Small intestine (tissue), 7 donors: Measurements from ENCODE around the gene CMPK2. TPM values are rescaled to one million over a fixed set of nuclear protein-coding genes. Genes with fewer than 3 reads are reported as not detected.

Experiments
- DNase-seq, 2 donors: peaks; one replicate each; pipeline versions ENCODE4 v3.0.0 to v3.0.0-alpha.2; 2013
- FAIRE-seq: peaks from 2 replicates; lab custom pipeline; 2012; peaks lifted over from hg19 to GRCh38; lab: Jason Lieb, UNC
- H3K27ac ChIP-seq, 3 donors: one replicate each; pipeline ENCODE4 v1.5.1; 2013; ENCODE audit warnings: low read length in 2 of 3, mild to moderate bottlenecking in 2 of 3, control low read depth in 1 of 3, inconsistent platforms in 1 of 3, low read depth in 1 of 3, moderate library complexity in 1 of 3
- H3K27me3 ChIP-seq, 3 donors: one replicate each; pipeline ENCODE4 v1.6.1; 2013; ENCODE audit warnings: low read length in 3 of 3, inconsistent platforms in 1 of 3; ENCODE audit not compliant: control insufficient read depth in 3 of 3, insufficient read depth in 3 of 3
- H3K36me3 ChIP-seq, 3 donors: one replicate each; pipeline ENCODE4 v1.6.1; 2013; ENCODE audit warnings: low read length in 3 of 3, inconsistent platforms in 1 of 3, low read depth in 1 of 3, mild to moderate bottlenecking in 1 of 3, moderate library complexity in 1 of 3; ENCODE audit not compliant: control insufficient read depth in 3 of 3, insufficient read depth in 2 of 3
- H3K4me1 ChIP-seq, 3 donors: one replicate each; pipeline ENCODE4 v1.6.1; 2013; ENCODE audit warnings: low read length in 2 of 3, inconsistent platforms in 1 of 3, low read depth in 1 of 3, mild to moderate bottlenecking in 1 of 3, moderate library complexity in 1 of 3; ENCODE audit not compliant: control insufficient read depth in 3 of 3, insufficient read depth in 2 of 3
- H3K4me3 ChIP-seq, 3 donors: one replicate each; pipeline ENCODE4 v1.5.1; 2013; ENCODE audit warnings: low read length in 3 of 3, control low read depth in 1 of 3, inconsistent platforms in 1 of 3, low read depth in 1 of 3, mild to moderate bottlenecking in 1 of 3, moderate library complexity in 1 of 3
- H3K9me3 ChIP-seq, 2 donors: one replicate each; pipeline ENCODE4 v1.6.1; 2013; ENCODE audit warnings: low read depth in 1 of 2, low read length in 1 of 2; ENCODE audit not compliant: control insufficient read depth in 2 of 2, insufficient read depth in 1 of 2
- WGBS, 3 donors: extraction: QIAGEN DNeasy Blood & Tissue Kit; methylation state at CpG; one replicate each; pipeline ENCODE4 v1.1.7; 2013; 5-methylcytosine and 5-hydroxymethylcytosine counted together
- polyA plus RNA-seq, 4 donors: library from polyadenylated mRNA; stranded (reverse) in 3 of 4; unstranded in 1 of 4; fragments of 200-250 nt in 3 of 4; fragments of 120-200 nt in 1 of 4; gene quantifications; one replicate each; pipeline versions ENCODE4 v1.2.1 to v1.2.3, GENCODE V29; 2013
- donor health status: healthy with polysubstance abuse.
- donor health status: control.
- donor health status: control.
- donor health status: Bipolar disorder and iron deficiency.
- donor health status: healthy.

CMPK2 gene
- polyA plus RNA-seq, 4 donors = 5.5 to 11.0 (median 9.5) TPM

DNA sequence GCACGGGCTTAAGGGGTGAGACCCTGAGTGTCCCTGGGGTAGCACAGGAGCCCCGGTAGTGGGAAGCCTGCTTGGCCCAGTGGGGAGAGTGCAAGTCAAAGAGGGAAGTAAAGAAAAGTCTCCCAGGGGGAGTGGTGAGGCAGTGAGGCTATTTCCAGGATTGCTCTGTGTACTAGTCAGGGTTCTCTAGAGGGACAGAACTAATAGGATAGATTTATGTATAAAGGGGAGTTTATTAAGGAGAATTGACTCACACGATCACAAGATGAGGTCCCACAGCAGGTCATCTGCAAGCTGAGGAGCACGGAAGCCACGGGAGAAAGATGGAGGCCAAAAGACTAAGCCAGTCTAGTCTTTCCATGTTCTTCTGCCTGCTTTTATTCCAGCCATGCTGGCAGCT, 45.5 kb downstream of the CMPK2 start:
- no peak overlapping the region for H3K27ac ChIP-seq
- no peaks in the 10 kb centered on the region for H3K9me3 ChIP-seq
- no peaks in the 10 kb centered on the region for H3K4me1 ChIP-seq
- no peak for DNase-seq
- no peaks in the 10 kb centered on the region for H3K36me3 ChIP-seq
- no peak for FAIRE-seq
- 71 to 88% (median 78%) methylated on average over 5 of the region's 5 CpGs for WGBS, 3 donors
- H3K27me3 ChIP-seq = no peaks in the 10 kb centered on the region
- H3K4me3 ChIP-seq = no peak overlapping the region

DNA sequence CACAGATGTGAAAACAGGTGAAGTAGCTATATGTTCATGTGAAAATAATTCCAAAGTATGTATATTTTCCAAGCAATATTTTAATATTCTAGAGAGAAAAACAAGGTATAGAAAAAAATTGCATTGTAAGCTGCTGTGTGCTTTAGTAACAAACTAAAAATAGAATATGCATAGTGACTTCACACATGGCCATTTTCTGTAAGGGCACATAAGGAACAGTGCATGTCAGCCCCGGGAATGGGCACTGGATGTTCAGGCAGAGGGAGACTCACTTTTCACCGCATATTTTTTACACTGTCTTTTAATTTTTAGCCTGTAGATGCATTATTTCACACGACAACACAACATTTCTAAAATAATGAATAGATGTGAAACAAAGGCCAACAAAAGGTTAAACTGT, 46.0 kb downstream of the CMPK2 start:
- no peak overlapping the region for H3K4me3 ChIP-seq
- no peaks in the 10 kb centered on the region for H3K9me3 ChIP-seq
- H3K27me3 ChIP-seq = no peaks in the 10 kb centered on the region
- 79 to 88% (median 80%) methylated on average over 3 of the region's 3 CpGs for WGBS, 3 donors
- H3K4me1 ChIP-seq = no peaks in the 10 kb centered on the region
- H3K36me3 ChIP-seq = no peaks in the 10 kb centered on the region
- no peak overlapping the region for H3K27ac ChIP-seq
- FAIRE-seq = no peak
- DNase-seq = no peak

DNA sequence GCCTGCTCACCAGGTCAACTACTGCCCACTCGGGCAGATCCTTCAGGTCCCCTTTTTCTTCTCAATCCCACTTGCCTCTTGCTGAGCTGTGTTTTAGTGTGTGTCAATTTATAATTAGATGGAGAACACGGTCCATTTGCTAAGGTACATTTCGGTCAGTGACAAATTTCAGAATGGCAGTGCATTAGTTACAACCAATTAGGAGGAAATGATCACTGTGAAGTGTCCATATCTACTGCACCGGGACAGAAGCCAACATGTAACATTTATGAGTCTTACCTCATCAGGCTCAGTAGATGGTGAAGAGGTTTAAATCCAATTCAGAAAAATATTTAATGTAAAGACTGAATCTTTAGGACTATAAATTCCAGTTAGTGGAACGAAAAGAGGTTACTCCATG, 47.7 kb downstream of the CMPK2 start:
- no peak for DNase-seq
- no peak for FAIRE-seq
- Histone ChIP-seq H3K27ac (no peak overlapping the region), H3K27me3 (no peaks in the 10 kb centered on the region), H3K9me3 (no peaks in the 10 kb centered on the region), H3K4me3 (no peak overlapping the region), H3K4me1 (no peaks in the 10 kb centered on the region), H3K36me3 (no peaks in the 10 kb centered on the region)
- 59 to 82% (median 68%) methylated on average over 5 of the region's 5 CpGs for WGBS, 3 donors

DNA sequence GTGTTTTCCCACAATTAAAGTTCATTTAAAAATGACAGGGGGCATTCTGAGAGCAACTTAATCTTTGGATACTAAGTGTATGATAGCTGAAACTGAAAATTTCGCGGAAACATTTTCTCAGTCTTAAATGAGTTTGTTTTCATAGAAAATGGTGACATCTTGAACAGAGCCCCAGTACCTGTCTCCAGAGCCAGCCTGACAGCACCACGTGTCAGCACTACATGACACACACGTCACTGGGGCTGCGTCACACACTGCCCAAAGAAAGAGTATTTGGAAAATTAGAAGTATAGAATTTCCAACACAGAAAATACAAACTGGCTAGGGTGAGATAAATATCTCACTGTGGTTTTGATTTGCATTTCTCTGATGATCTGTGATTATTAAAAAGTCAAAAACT, 50.8 kb downstream of the CMPK2 start:
- H3K27me3 ChIP-seq = no peaks in the 10 kb centered on the region
- no peaks in the 10 kb centered on the region for H3K9me3 ChIP-seq
- no peaks in the 10 kb centered on the region for H3K36me3 ChIP-seq
- H3K4me3 ChIP-seq = no peak overlapping the region
- no peak for DNase-seq
- H3K27ac ChIP-seq = no peak overlapping the region
- H3K4me1 ChIP-seq = no peaks in the 10 kb centered on the region
- WGBS, 3 donors = 90 to 94% (median 91%) methylated on average over 5 of the region's 5 CpGs
- FAIRE-seq = no peak

DNA sequence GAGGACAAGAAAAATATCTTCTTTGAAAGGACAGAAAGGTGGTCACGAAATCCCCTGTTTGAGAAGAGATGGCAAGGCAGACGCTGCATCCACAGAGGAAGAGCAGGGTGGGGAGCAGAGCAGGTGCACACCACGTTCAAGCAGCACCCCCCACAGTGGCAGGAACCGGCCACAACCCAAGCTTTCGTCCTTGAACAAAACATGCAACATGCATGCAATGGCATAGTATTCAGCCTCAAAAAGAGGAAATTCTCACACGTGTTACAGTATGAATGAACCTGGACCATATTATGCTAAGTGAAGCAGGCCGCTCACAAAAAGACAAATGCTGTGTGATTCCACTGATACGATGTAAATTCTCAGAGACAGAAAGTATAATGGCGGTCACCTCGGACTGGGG, 51.4 kb downstream of the CMPK2 start:
- Histone ChIP-seq H3K9me3 (no peaks in the 10 kb centered on the region), H3K27ac (no peak overlapping the region), H3K36me3 (no peaks in the 10 kb centered on the region), H3K27me3 (no peaks in the 10 kb centered on the region), H3K4me3 (no peak overlapping the region), H3K4me1 (no peaks in the 10 kb centered on the region)
- DNase-seq (no peak), FAIRE-seq (no peak)
- WGBS, 3 donors = 83 to 89% (median 88%) methylated on average over 10 of the region's 10 CpGs

DNA sequence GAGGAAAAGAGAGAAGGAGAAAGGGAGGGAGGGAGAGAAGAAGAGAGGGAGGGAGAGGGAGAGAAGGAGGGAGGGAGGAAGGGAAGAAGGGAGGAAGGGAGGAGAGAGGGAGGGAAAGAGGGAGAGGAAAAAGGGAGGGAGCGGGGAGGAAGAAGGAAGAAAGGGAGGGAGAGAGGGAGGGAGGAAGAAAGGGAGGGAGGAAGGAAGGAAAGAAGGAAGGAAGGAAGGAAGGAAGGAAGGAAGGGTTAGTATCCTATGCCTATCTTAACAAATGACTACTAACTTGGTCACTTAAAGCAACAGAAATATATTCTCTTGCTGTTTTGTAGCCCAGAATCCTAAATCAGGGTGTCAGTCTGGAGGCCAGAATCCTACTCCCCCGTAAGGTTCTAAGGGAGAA, 52.1 kb downstream of the CMPK2 start:
- Histone ChIP-seq H3K4me1 (no peaks in the 10 kb centered on the region), H3K27me3 (no peaks in the 10 kb centered on the region), H3K27ac (no peak overlapping the region), H3K4me3 (no peak overlapping the region), H3K9me3 (no peaks in the 10 kb centered on the region), H3K36me3 (no peaks in the 10 kb centered on the region)
- 85 to 97% (median 97%) methylated on average over 2 of the region's 2 CpGs for WGBS, 3 donors
- DNase-seq (no peak), FAIRE-seq (no peak)

DNA sequence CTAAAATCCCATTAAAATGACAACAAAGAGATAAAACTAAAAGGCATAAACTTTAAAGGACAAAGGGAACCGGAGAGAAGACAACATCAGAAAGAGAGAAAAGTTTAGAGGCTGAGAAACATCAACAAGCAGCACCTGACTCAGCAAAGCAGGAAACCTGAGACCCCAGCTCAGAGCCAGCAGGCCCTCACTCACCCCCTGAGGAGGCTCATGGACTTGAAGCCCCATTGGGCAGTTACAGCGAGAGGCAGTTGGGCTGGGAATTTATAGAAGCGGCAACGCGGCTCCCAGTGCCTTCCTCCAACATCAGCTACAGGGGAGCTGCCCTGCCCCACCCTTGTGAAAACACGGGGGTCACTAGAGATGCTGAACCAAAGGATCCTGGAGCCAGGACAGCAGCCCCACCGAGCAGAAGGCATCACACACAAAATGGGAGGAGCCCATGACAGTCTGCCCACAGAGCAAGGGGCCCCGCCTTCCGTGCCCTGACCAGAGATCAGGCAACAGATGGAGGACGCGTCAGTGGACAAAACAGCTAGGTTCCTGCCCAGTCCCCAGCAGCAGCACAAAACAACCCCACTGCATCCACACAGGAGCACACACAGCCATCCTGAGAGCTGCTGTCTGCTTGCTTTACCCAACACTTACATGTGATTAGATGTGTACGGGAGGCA, 52.7 kb downstream of the CMPK2 start:
- no peak for DNase-seq
- WGBS, 3 donors = 66 to 72% (median 71%) methylated on average over 12 of the region's 12 CpGs

DNA sequence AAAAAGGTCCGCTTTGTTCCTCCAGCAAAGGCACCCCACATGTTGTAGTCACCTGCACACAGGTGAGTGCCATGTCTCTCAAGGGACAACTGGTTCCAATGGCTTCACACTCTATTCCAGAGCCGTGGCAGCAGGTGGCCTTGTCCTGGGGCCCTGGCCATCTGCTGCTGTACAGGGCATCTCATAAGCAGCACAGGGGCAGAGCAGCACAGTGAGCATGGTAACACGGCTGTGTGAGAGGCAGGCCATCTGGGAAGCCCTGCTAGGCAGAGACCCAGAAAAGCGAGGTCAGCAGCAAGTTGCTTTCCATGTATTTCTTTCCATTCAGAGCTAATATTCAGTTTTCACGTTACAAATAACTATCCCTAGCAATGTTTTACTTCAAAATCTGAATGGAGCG, 54.7 kb downstream of the CMPK2 start:
- no peak for FAIRE-seq
- H3K36me3 ChIP-seq = no peaks in the 10 kb centered on the region
- H3K4me1 ChIP-seq = no peaks in the 10 kb centered on the region
- H3K4me3 ChIP-seq = no peak overlapping the region
- no peak overlapping the region for H3K27ac ChIP-seq
- no peak for DNase-seq
- H3K9me3 ChIP-seq = no peaks in the 10 kb centered on the region
- peaks cover 0 to 3% (median 0%) of the 10 kb centered on the region in 3 donors for H3K27me3 ChIP-seq
- WGBS, 3 donors = 75 to 87% (median 80%) methylated on average over 6 of the region's 6 CpGs

More for the DNA sequence above, 52.7 kb downstream of the CMPK2 start:
- H3K9me3 ChIP-seq = no peaks in the 10 kb centered on the region
- H3K27me3 ChIP-seq = no peaks in the 10 kb centered on the region
- H3K27ac ChIP-seq = no peak overlapping the region
- no peak for FAIRE-seq
- no peak overlapping the region for H3K4me3 ChIP-seq
- H3K4me1 ChIP-seq = no peaks in the 10 kb centered on the region
- no peaks in the 10 kb centered on the region for H3K36me3 ChIP-seq

DNA sequence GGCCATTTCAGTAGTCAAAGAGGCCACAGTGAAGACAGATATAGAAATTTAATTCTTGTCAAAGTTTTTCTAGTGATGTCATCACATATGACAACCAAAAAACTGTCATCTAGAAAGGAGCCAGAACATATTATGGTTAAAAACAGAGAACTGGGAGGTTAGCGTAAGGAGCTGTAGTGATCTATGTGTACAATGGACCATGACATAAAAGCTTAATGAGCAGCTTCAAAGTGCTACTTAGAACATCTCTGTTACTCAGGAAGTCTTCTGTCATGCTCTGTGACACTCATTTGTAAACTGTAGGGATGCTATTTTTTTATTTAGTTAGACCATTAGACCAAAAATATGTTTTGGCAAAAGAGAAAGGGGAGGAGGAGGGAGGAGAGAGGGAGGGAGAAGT, 57.3 kb downstream of the CMPK2 start:
- Histone ChIP-seq H3K9me3 (no peaks in the 10 kb centered on the region), H3K36me3 (no peaks in the 10 kb centered on the region), H3K27ac (no peak overlapping the region), H3K27me3 (peaks cover 0 to 3% (median 0%) of the 10 kb centered on the region in 3 donors), H3K4me1 (no peaks in the 10 kb centered on the region), H3K4me3 (no peak overlapping the region)
- WGBS, 3 donors = 73 to 81% (median 79%) methylated on average over 1 of the region's 1 CpG
- DNase-seq = no peak
- FAIRE-seq = no peak
